ENCODE data around the gene CCDC152.

Gene CCDC152

GRCh38 chr5:42784132-42784531 lies 27.5 kb downstream of the CCDC152 start:
- no peak for DNase-seq

GRCh38 chr5:42785756-42786155 lies 29.1 kb downstream of the CCDC152 start:
- DNase-seq = no peak

- DNase-seq = no peak
Observed at GRCh38 chr5:42787073-42787472, 30.5 kb downstream of the CCDC152 start.

GRCh38 chr5:42787845-42788244 lies 31.2 kb downstream of the CCDC152 start:
- no peak for DNase-seq

- no peak for DNase-seq
Observed at GRCh38 chr5:42791151-42791550, 34.5 kb downstream of the CCDC152 start.

GRCh38 chr5:42798284-42799240 lies 41.9 kb downstream of the CCDC152 start:
- DNase-seq = no peak

- DNase-seq = no peak
Observed at GRCh38 chr5:42799241-42799608, 42.6 kb downstream of the CCDC152 start.

- DNase-seq = no peak
Observed at GRCh38 chr5:42799668-42800114, 43.1 kb downstream of the CCDC152 start.

- no peak for DNase-seq
Observed at GRCh38 chr5:42800748-42801330, 44.2 kb downstream of the CCDC152 start.

- DNase-seq = no peak
Observed at GRCh38 chr5:42801516-42802166, 45.0 kb downstream of the CCDC152 start.

GRCh38 chr5:42804717-42805339 lies 48.2 kb downstream of the CCDC152 start:
- DNase-seq = no peak

- DNase-seq = no peak
Observed at GRCh38 chr5:42806004-42806700, 49.5 kb downstream of the CCDC152 start.

- no peak for DNase-seq
Observed at GRCh38 chr5:42806701-42807262, 50.2 kb downstream of the CCDC152 start.

GRCh38 chr5:42807722-42808447 lies 51.3 kb downstream of the CCDC152 start:
- DNase-seq = no peak

GRCh38 chr5:42808888-42809611 lies 52.4 kb downstream of the CCDC152 start:
- no peak for DNase-seq

GRCh38 chr5:42810834-42811590 lies 54.4 kb downstream of the CCDC152 start:
- no peak for DNase-seq

GRCh38 chr5:42811591-42812446 lies 55.2 kb downstream of the CCDC152 start, which contains the start of gene SELENOP:
Gene SELENOP (minus strand): TSS chr5:42811892. CDS start chr5:42808353, 3,539 bp downstream.
- DNase-seq = no peak

- DNase-seq = no peak
Observed at GRCh38 chr5:42812620-42813019, 56.0 kb downstream of the CCDC152 start.

GRCh38 chr5:42813533-42813932 lies 56.9 kb downstream of the CCDC152 start:
- DNase-seq = no peak

All from activated effector memory CD4-positive, alpha-beta T cell treated with anti-CD3 and anti-CD28 coated beads, Interleukin-2, amount 50 U/mL, for 16 hours (primary cell).